KMS-11 (cell line): ENCODE measurements around the gene IGSF10.
A peak's percentile ranks its signal among the peaks of the same experiment; 100 is the strongest.

Experiments
- H2AFZ ChIP-seq: fragments of 200-600 bp; sonication (generic); 2 replicates; pipeline ENCODE4 v1.6.1; 2016; ENCODE audit warnings: antibody characterized with exemption, mixed run types, low read depth
- H3K27ac ChIP-seq: fragments of 200-600 bp; sonication (generic); 2 replicates; pipeline ENCODE4 v1.6.1; 2016; ENCODE audit warnings: mild to moderate bottlenecking, mixed run types
- H3K27me3 ChIP-seq: fragments of 200-600 bp; sonication (generic); 2 replicates; pipeline ENCODE4 v1.6.1; 2017; ENCODE audit warnings: mild to moderate bottlenecking, low read depth, mixed run types, moderate library complexity; ENCODE audit not compliant: insufficient read depth
- H3K36me3 ChIP-seq: fragments of 200-600 bp; sonication (generic); 2 replicates; pipeline ENCODE4 v1.6.1; 2017; ENCODE audit warnings: mild to moderate bottlenecking, mixed run types; ENCODE audit not compliant: insufficient read depth
- H3K4me1 ChIP-seq: fragments of 200-600 bp; sonication (generic); 2 replicates; pipeline ENCODE4 v1.6.1; 2016; ENCODE audit warnings: mild to moderate bottlenecking, low read depth, mixed run types; ENCODE audit not compliant: poor library complexity, severe bottlenecking
- H3K4me2 ChIP-seq: fragments of 200-600 bp; sonication (generic); 2 replicates; pipeline ENCODE4 v1.7.0; 2016; ENCODE audit warnings: mild to moderate bottlenecking, mixed run types
- H3K4me3 ChIP-seq: fragments of 200-600 bp; sonication (generic); IDR thresholded peaks from 2 replicates; pipeline ENCODE4 v1.6.1; 2017; ENCODE audit warnings: low read depth, low read length, mixed read lengths; ENCODE audit not compliant: insufficient read depth
- H3K79me2 ChIP-seq: fragments of 200-600 bp; sonication (generic); 2 replicates; pipeline ENCODE4 v1.6.1; 2016; ENCODE audit warnings: low read depth, mixed run types; ENCODE audit not compliant: insufficient read depth
- H3K9ac ChIP-seq: fragments of 200-600 bp; sonication (generic); 2 replicates; pipeline ENCODE4 v1.6.1; 2016; ENCODE audit warnings: mild to moderate bottlenecking, mixed run types
- H4K20me1 ChIP-seq: fragments of 200-600 bp; sonication (generic); 2 replicates; pipeline ENCODE4 v1.6.1; 2016; ENCODE audit warnings: mild to moderate bottlenecking, mixed run types; ENCODE audit not compliant: insufficient read depth
- TF ChIP-seq, protein P1 (sequence below): fragments of 200-600 bp; sonication (generic); conservative IDR thresholded peaks from 2 replicates; pipeline ENCODE4 v1.6.1; 2017; ENCODE audit warnings: low read depth, mild to moderate bottlenecking, antibody characterized with exemption, low read length, moderate library complexity, mixed read lengths

The IGSF10 gene

DNA sequence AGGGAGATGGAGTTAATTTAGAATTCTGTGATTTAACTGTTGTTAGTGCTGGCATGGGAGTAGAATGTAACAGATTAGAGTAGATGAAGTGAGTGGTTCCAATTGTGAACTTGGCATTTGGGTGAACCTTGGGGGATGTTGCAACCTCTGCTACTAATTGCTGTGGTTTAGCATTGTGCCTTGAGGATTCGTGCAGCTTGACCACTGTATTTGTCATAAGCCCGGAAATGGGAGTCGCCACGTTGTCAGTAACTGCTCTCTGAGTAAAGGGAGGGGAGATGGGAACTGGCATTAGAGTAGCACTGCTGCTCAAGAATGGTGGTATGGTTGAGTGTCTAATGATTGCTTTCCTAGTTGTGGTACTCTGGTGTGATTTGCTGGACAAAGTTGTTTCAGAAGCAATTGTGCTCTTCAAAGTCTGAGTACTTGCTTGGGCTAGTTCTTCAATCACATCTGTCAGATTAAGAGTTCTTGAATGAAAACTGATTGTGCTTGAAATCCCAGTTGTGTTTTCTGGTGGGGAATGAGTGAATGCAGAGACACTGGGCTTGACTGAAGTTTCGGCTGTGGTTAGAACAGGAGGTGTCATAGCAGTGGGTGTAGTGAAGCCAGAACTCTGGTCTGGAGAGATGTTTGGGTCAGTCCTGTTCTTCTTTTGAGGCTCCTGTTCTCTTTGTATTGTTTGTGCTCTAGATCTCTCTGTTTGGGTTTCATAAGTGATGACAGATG is 15.4 kb downstream of the IGSF10 start:
- Histone ChIP-seq H3K79me2 (no peaks in the 10 kb centered on the region), H4K20me1 (no peaks in the 10 kb centered on the region), H2AFZ (peak overlapping the region; percentile 20; the same call in 1 of the 2 replicates), H3K9ac (no peak overlapping the region), H3K27me3 (no peaks in the 10 kb centered on the region), H3K4me1 (peaks cover 49% of the 10 kb centered on the region), H3K27ac (peak overlapping the region; percentile 69), H3K4me2 (peak overlapping the region; percentile 65), H3K36me3 (no peaks in the 10 kb centered on the region), H3K4me3 (peak overlapping the region; percentile 56)
- TF ChIP-seq, protein P1, sequence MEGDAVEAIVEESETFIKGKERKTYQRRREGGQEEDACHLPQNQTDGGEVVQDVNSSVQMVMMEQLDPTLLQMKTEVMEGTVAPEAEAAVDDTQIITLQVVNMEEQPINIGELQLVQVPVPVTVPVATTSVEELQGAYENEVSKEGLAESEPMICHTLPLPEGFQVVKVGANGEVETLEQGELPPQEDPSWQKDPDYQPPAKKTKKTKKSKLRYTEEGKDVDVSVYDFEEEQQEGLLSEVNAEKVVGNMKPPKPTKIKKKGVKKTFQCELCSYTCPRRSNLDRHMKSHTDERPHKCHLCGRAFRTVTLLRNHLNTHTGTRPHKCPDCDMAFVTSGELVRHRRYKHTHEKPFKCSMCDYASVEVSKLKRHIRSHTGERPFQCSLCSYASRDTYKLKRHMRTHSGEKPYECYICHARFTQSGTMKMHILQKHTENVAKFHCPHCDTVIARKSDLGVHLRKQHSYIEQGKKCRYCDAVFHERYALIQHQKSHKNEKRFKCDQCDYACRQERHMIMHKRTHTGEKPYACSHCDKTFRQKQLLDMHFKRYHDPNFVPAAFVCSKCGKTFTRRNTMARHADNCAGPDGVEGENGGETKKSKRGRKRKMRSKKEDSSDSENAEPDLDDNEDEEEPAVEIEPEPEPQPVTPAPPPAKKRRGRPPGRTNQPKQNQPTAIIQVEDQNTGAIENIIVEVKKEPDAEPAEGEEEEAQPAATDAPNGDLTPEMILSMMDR = no peak

DNA sequence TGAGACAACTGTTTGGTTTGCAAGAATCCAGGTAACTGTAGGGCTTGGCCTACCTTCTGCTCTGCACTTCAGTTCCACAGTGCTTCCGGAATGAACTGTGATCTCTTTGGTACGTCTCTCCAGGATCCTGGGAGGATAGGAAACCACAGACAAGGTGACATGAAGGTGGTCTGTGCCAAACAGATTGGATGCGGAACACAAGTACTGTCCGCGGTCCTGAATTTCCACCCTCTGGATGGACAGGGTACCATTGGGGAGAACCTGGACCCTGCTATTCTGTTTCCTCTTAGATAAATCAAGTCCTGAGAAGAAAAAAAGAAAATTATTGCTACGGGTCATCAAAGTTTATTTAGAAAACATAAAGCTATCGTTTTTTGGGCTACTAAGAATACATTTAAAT is 17.3 kb downstream of the IGSF10 start:
- peak overlapping the region; percentile 65; the same call in 1 of the 2 replicates for H3K4me2 ChIP-seq
- no peak overlapping the region for H3K27ac ChIP-seq
- no peaks in the 10 kb centered on the region; the same call in 1 of the 2 replicates for H4K20me1 ChIP-seq
- no peaks in the 10 kb centered on the region for H3K79me2 ChIP-seq
- TF ChIP-seq, protein P1 = no peak
- H3K27me3 ChIP-seq = no peaks in the 10 kb centered on the region
- H3K9ac ChIP-seq = no peak overlapping the region
- H3K36me3 ChIP-seq = no peaks in the 10 kb centered on the region
- H3K4me3 ChIP-seq = no peak overlapping the region
- no peak overlapping the region for H2AFZ ChIP-seq
- peaks cover 59% of the 10 kb centered on the region for H3K4me1 ChIP-seq

DNA sequence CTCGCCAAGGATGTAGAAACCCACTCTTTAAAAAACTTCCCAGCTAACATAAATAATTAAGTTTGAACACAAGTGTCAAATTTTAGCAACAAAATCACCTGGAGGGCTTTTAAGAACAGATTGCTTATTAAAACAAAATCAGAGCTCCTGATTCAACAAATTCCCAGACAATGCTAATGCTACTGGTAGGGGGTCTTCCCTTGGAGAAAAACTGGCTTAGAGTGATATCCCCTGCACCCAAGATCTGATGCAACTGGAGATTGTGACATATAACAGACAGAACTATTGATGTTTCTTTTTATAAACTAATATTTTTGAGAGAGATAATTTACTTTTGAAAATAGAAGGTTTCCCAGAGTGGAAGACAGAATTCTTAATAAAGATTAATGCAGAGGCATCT is 19.9 kb downstream of the IGSF10 start:
- H4K20me1 ChIP-seq = no peaks in the 10 kb centered on the region; the same call in 1 of the 2 replicates
- no peaks in the 10 kb centered on the region for H3K36me3 ChIP-seq
- no peaks in the 10 kb centered on the region for H3K79me2 ChIP-seq
- no peak overlapping the region for H2AFZ ChIP-seq
- peaks cover 43% of the 10 kb centered on the region for H3K4me1 ChIP-seq
- H3K4me2 ChIP-seq = no peak overlapping the region
- H3K9ac ChIP-seq = no peak overlapping the region
- TF ChIP-seq, protein P1 = no peak
- H3K27me3 ChIP-seq = no peaks in the 10 kb centered on the region
- no peak overlapping the region for H3K27ac ChIP-seq
- no peak overlapping the region for H3K4me3 ChIP-seq

DNA sequence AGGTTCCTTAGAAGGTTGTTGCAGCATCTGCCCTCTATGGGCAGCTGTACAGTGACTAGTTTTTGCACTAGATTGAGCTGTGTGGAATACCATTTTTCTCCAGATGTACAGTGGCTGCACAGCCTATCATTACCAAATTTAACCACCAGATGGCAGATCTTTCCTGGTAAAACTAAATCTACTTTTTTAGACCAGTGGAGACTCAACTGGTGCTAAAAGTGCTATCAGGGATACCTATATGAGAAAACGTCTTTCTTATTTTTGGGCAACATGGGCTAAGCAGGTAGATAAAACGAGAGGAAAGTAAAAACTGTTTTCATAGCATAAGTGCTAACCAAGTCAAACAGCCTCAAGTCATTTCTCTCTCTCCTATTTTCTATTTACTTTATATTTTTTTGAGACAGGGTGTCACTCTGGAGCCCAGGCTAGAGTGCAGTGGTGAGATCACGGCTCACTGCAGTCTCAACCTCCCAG is 21.2 kb downstream of the IGSF10 start:
- no peak overlapping the region for H3K27ac ChIP-seq
- no peak overlapping the region for H2AFZ ChIP-seq
- H3K4me1 ChIP-seq = peaks cover 31% of the 10 kb centered on the region
- TF ChIP-seq, protein P1 = peak; percentile 90
- H3K36me3 ChIP-seq = no peaks in the 10 kb centered on the region
- H3K79me2 ChIP-seq = no peaks in the 10 kb centered on the region
- no peaks in the 10 kb centered on the region; the same call in 1 of the 2 replicates for H4K20me1 ChIP-seq
- H3K9ac ChIP-seq = no peak overlapping the region
- no peak overlapping the region for H3K4me2 ChIP-seq
- no peak overlapping the region for H3K4me3 ChIP-seq
- no peaks in the 10 kb centered on the region for H3K27me3 ChIP-seq
